Natural killer cell treated with Interleukin-12 subunit alpha and Interleukin-12 subunit beta and Interleukin-15 and Interleukin-18, amount 100 ng/mL, for 72 hours (primary cell): ENCODE results near the gene EFEMP2. TPM values are rescaled to one million over a fixed set of nuclear protein-coding genes. Genes with fewer than 3 reads are reported as not detected.
"Not testable (repeated sequence)": the region's sequence is repeated elsewhere in the genome, so short reads cannot be mapped to it uniquely, and the experiment has no call there.

Experiments
- ATAC-seq, 2 donors: fragments of 150-1000 bp; cut with Tn5 transposase in 1 of 2; sonication (Bioruptor Pico), chemical (Tn5 transposase) in 1 of 2; 2 replicates each; pipeline ENCODE4 v1.10.0; 2021
- DNase-seq: peaks from one replicate; pipeline ENCODE4 v3.0.0; 2022; ENCODE audit warnings: low spot score
- H3K27ac Mint-ChIP-seq, 2 donors: 1 replicate in 1 of 2; 2 replicates in 1 of 2; pipeline ENCODE4 v1.8.0; 2022; ENCODE audit warnings: mixed read lengths in 2 of 2, mild to moderate bottlenecking in 1 of 2, moderate library complexity in 1 of 2
- H3K27me3 Mint-ChIP-seq, 2 donors: 1 replicate in 1 of 2; 2 replicates in 1 of 2; pipeline ENCODE4 v1.8.0; 2022; ENCODE audit warnings: mixed read lengths in 2 of 2
- H3K36me3 Mint-ChIP-seq: one replicate; pipeline ENCODE4 v1.8.0; 2022; ENCODE audit warnings: mixed read lengths
- H3K4me1 Mint-ChIP-seq, 2 donors: 1 replicate in 1 of 2; 2 replicates in 1 of 2; pipeline ENCODE4 v1.8.0; 2022; ENCODE audit warnings: low read depth in 2 of 2, mixed read lengths in 2 of 2, mild to moderate bottlenecking in 1 of 2
- H3K4me3 Mint-ChIP-seq: one replicate; pipeline ENCODE4 v1.8.0; 2022; ENCODE audit warnings: mixed read lengths
- H3K9me3 Mint-ChIP-seq: 2 replicates; pipeline ENCODE4 v1.8.0; 2022; ENCODE audit warnings: mixed read lengths
- total RNA-seq, 2 donors: library from RNA; stranded (reverse); gene quantifications; one replicate each; pipeline ENCODE4 v1.2.3, GENCODE V29; 2022

EFEMP2 gene
- total RNA-seq, 2 donors from 2014 or later, result 7.5 to 10.6 TPM

- H3K4me3 Mint-ChIP-seq, result no peak within 1 kb of the TSS
- peaks cover 17 to 18% of the 10 kb centered on the region in 2 donors for H3K27me3 Mint-ChIP-seq
- H3K27ac Mint-ChIP-seq, result peak within 1 kb of the TSS in 1 of 2 donors; percentile 60
- H3K9me3 Mint-ChIP-seq, result peaks cover 5% of the 10 kb centered on the region
- peaks cover 6 to 16% of the 10 kb centered on the region in 2 donors for H3K4me1 Mint-ChIP-seq
- H3K36me3 Mint-ChIP-seq, result no peaks in the 10 kb centered on the region
- peak; percentile 99 to 100 for ATAC-seq
- peak; percentile 96 for DNase-seq
These were observed 39.1 kb downstream of the EFEMP2 start, which contains the start of gene SNX32 for GRCh38 chr11:65833297-65834030. Gene SNX32 (plus strand): TSS chr11:65833963. CDS start chr11:65834066, 103 bp downstream.

- not testable (repeated sequence) for H3K9me3 Mint-ChIP-seq, ATAC-seq, H3K4me3 Mint-ChIP-seq, H3K36me3 Mint-ChIP-seq, DNase-seq
- Mint-ChIP-seq H3K27ac (peak overlapping the region in 1 of 2 donors; percentile 60), H3K27me3 (peaks cover 17 to 18% of the 10 kb centered on the region in 2 donors), H3K4me1 (peaks cover 6 to 16% of the 10 kb centered on the region in 2 donors)
These were observed 40.4 kb downstream of the EFEMP2 start for GRCh38 chr11:65832231-65832630.

GRCh38 chr11:65829459-65829858 is 43.1 kb downstream of the EFEMP2 start:
- Mint-ChIP-seq H3K9me3 (peaks cover 5% of the 10 kb centered on the region), H3K27ac (no peak overlapping the region), H3K4me1 (peaks cover 6 to 16% of the 10 kb centered on the region in 2 donors), H3K27me3 (peaks cover 17 to 18% of the 10 kb centered on the region in 2 donors), H3K36me3 (no peaks in the 10 kb centered on the region), H3K4me3 (no peak overlapping the region)
- DNase-seq, result no peak
- ATAC-seq, result no peak

GRCh38 chr11:65826984-65827735 is 45.4 kb downstream of the EFEMP2 start:
- ATAC-seq (no peak), DNase-seq (no peak)
- H3K27me3 Mint-ChIP-seq, result peaks cover 9 to 11% of the 10 kb centered on the region in 2 donors
- no peaks in the 10 kb centered on the region for H3K36me3 Mint-ChIP-seq
- H3K27ac Mint-ChIP-seq, result no peak overlapping the region
- H3K4me1 Mint-ChIP-seq, result peaks cover 0 to 9% of the 10 kb centered on the region in 2 donors
- H3K4me3 Mint-ChIP-seq, result no peak overlapping the region
- H3K9me3 Mint-ChIP-seq, result no peaks in the 10 kb centered on the region

GRCh38 chr11:65822776-65823528 is 49.6 kb downstream of the EFEMP2 start:
- Mint-ChIP-seq H3K36me3 (no peaks in the 10 kb centered on the region), H3K27me3 (no peaks in the 10 kb centered on the region), H3K27ac (no peak overlapping the region), H3K4me1 (peaks cover 0 to 4% of the 10 kb centered on the region in 2 donors), H3K9me3 (no peaks in the 10 kb centered on the region), H3K4me3 (no peak overlapping the region)
- ATAC-seq (no peak), DNase-seq (no peak)

GRCh38 chr11:65821107-65821506 is 51.5 kb downstream of the EFEMP2 start:
- ATAC-seq (no peak), DNase-seq (no peak)
- no peaks in the 10 kb centered on the region for H3K27me3 Mint-ChIP-seq
- H3K4me1 Mint-ChIP-seq, result peaks cover 5 to 9% of the 10 kb centered on the region in 2 donors
- H3K4me3 Mint-ChIP-seq, result no peak overlapping the region
- H3K9me3 Mint-ChIP-seq, result no peaks in the 10 kb centered on the region
- H3K36me3 Mint-ChIP-seq, result no peaks in the 10 kb centered on the region
- no peak overlapping the region for H3K27ac Mint-ChIP-seq

GRCh38 chr11:65817835-65818680 is 54.5 kb downstream of the EFEMP2 start:
- Mint-ChIP-seq H3K9me3 (no peaks in the 10 kb centered on the region), H3K27me3 (no peaks in the 10 kb centered on the region), H3K27ac (peak overlapping the region; percentile 55 to 84), H3K36me3 (no peaks in the 10 kb centered on the region), H3K4me3 (peak overlapping the region; percentile 87), H3K4me1 (peaks cover 5 to 9% of the 10 kb centered on the region in 2 donors)
- ATAC-seq (peak; percentile 97), DNase-seq (peak; percentile 93)

- H3K36me3 Mint-ChIP-seq, result no peaks in the 10 kb centered on the region
- no peaks in the 10 kb centered on the region for H3K27me3 Mint-ChIP-seq
- DNase-seq, result no peak
- H3K9me3 Mint-ChIP-seq, result no peaks in the 10 kb centered on the region
- peak overlapping the region; percentile 87 for H3K4me3 Mint-ChIP-seq
- no peak for ATAC-seq
- H3K4me1 Mint-ChIP-seq, result peaks cover 5 to 9% of the 10 kb centered on the region in 2 donors
- peak overlapping the region; percentile 55 to 84 for H3K27ac Mint-ChIP-seq
These were observed 55.2 kb downstream of the EFEMP2 start for GRCh38 chr11:65817312-65817834.

GRCh38 chr11:65816696-65817095 is 55.9 kb downstream of the EFEMP2 start:
- H3K4me3 Mint-ChIP-seq, result peak overlapping the region; percentile 87
- DNase-seq (no peak), ATAC-seq (no peak)
- H3K9me3 Mint-ChIP-seq, result no peaks in the 10 kb centered on the region
- no peaks in the 10 kb centered on the region for H3K27me3 Mint-ChIP-seq
- H3K36me3 Mint-ChIP-seq, result no peaks in the 10 kb centered on the region
- H3K27ac Mint-ChIP-seq, result no peak overlapping the region
- peaks cover 5 to 9% of the 10 kb centered on the region in 2 donors for H3K4me1 Mint-ChIP-seq

Other genes starting within 250 kb of the EFEMP2 start
- 100 to 1,000 TPM; 139 to 140 TPM for gene SIPA1, start 234.7 kb downstream of the EFEMP2 start, total RNA-seq
- 10 to 100 TPM; 85.2 to 96.4 TPM for gene RELA, start 209.9 kb downstream of the EFEMP2 start, total RNA-seq
- gene KAT5, start 160.5 kb downstream of the EFEMP2 start, total RNA-seq, result 10 to 100 TPM; 77.5 to 82.9 TPM
- gene RNASEH2C, start 152.0 kb downstream of the EFEMP2 start, total RNA-seq, result 100 to 1,000 TPM in 1 of 2 donors, 10 to 100 TPM in 1; 87.3 to 138 TPM
- gene AP5B1, start 91.8 kb downstream of the EFEMP2 start, total RNA-seq, result 10 to 100 TPM; 15.8 to 25.4 TPM
- gene OVOL1, start 85.7 kb downstream of the EFEMP2 start, total RNA-seq, result not detected
- gene SNX32, start 38.8 kb downstream of the EFEMP2 start, total RNA-seq, result 1 to 10 TPM in 1 of 2 donors, under 1 TPM in 1; 0.52 to 1.0 TPM
- 1,000 to 10,000 TPM; 1,401 to 1,644 TPM for gene CFL1, start 14.6 kb downstream of the EFEMP2 start, total RNA-seq
- gene MUS81, start 12.4 kb downstream of the EFEMP2 start, total RNA-seq, result 100 to 1,000 TPM in 1 of 2 donors, 10 to 100 TPM in 1; 85.7 to 109 TPM
- gene CTSW, start 7.0 kb upstream of the EFEMP2 start, total RNA-seq, result 100 to 1,000 TPM; 124 to 886 TPM
- 100 to 1,000 TPM in 1 of 2 donors, 10 to 100 TPM in 1; 76.6 to 157 TPM for gene FIBP, start 15.7 kb upstream of the EFEMP2 start, total RNA-seq
- 10 to 100 TPM; 44.6 to 89.8 TPM for gene CCDC85B, start 17.9 kb upstream of the EFEMP2 start, total RNA-seq
- 10 to 100 TPM in 1 of 2 donors, 1 to 10 TPM in 1; 7.9 to 18.1 TPM for gene FOSL1, start 27.6 kb upstream of the EFEMP2 start, total RNA-seq
- gene C11orf68, start 46.3 kb upstream of the EFEMP2 start, total RNA-seq, result 10 to 100 TPM; 15.4 to 24.7 TPM
- gene DRAP1, start 46.6 kb upstream of the EFEMP2 start, total RNA-seq, result 10 to 100 TPM; 88.5 to 95.6 TPM
- not detected for gene TSGA10IP, start 72.7 kb upstream of the EFEMP2 start, total RNA-seq
- gene SART1, start 88.9 kb upstream of the EFEMP2 start, total RNA-seq, result 100 to 1,000 TPM in 1 of 2 donors, 10 to 100 TPM in 1; 72.9 to 107 TPM
- 10 to 100 TPM; 69.6 to 82.1 TPM for gene EIF1AD, start 129.4 kb upstream of the EFEMP2 start, total RNA-seq
- gene BANF1, start 129.7 kb upstream of the EFEMP2 start, total RNA-seq, result 100 to 1,000 TPM; 190 to 376 TPM
- gene CST6, start 139.2 kb upstream of the EFEMP2 start, total RNA-seq, result under 1 TPM in 1 of 2 donors, not detected in 1; 0.52 TPM
- gene CATSPER1, start 153.7 kb upstream of the EFEMP2 start, total RNA-seq, result 1 to 10 TPM; 1.5 to 8.8 TPM
- gene GAL3ST3, start 176.4 kb upstream of the EFEMP2 start, total RNA-seq, result not detected
- gene SF3B2, start 179.6 kb upstream of the EFEMP2 start, total RNA-seq, result 100 to 1,000 TPM; 227 to 286 TPM
- 10 to 100 TPM; 64.3 to 73.3 TPM for gene PACS1, start 197.5 kb upstream of the EFEMP2 start, total RNA-seq